ENCODE results near the gene GSTM5.
A peak's percentile ranks its signal among the peaks of the same experiment; 100 is the strongest.
"Not testable (repeated sequence)": the region's sequence is repeated elsewhere in the genome, so short reads cannot be mapped to it uniquely, and the experiment has no call there.

The GSTM5 gene

GRCh38 chr1:109711593-109712320 is at the start of gene GSTM5:
TSS of gene GSTM5 (plus strand) at chr1:109712251. CDS start at chr1:109712313, 62 bp downstream.
- not testable (repeated sequence) for DNase-seq

- no peak for DNase-seq
Observed at GRCh38 chr1:109664671-109665070, 47.4 kb upstream of the GSTM5 start.

GRCh38 chr1:109667452-109668122 is 44.5 kb upstream of the GSTM5 start, which contains the start of gene GSTM2:
TSS of gene GSTM2 (plus strand) at chr1:109668057. CDS start at chr1:109668116, 59 bp downstream.
- peak; percentile 76 for DNase-seq

- DNase-seq, result no peak
Observed at GRCh38 chr1:109668123-109668775, 43.8 kb upstream of the GSTM5 start.

- no peak for DNase-seq
Observed at GRCh38 chr1:109669246-109669948, 42.7 kb upstream of the GSTM5 start.

GRCh38 chr1:109669949-109670302 is 42.1 kb upstream of the GSTM5 start:
- not testable (repeated sequence) for DNase-seq

- DNase-seq, result no peak
Observed at GRCh38 chr1:109671067-109671466, 41.0 kb upstream of the GSTM5 start.

- DNase-seq, result not testable (repeated sequence)
Observed at GRCh38 chr1:109673861-109674260, 38.2 kb upstream of the GSTM5 start.

- DNase-seq, result not testable (repeated sequence)
Observed at GRCh38 chr1:109676683-109677381, 35.2 kb upstream of the GSTM5 start.

GRCh38 chr1:109677459-109677858 is 34.6 kb upstream of the GSTM5 start:
- no peak for DNase-seq

GRCh38 chr1:109678637-109679036 is 33.4 kb upstream of the GSTM5 start:
- DNase-seq, result not testable (repeated sequence)

- DNase-seq, result not testable (repeated sequence)
Observed at GRCh38 chr1:109684777-109685176, 27.3 kb upstream of the GSTM5 start.

GRCh38 chr1:109685399-109685798 is 26.7 kb upstream of the GSTM5 start:
- DNase-seq, result not testable (repeated sequence)

GRCh38 chr1:109685890-109686289 is 26.2 kb upstream of the GSTM5 start:
- not testable (repeated sequence) for DNase-seq

- not testable (repeated sequence) for DNase-seq
Observed at GRCh38 chr1:109687109-109687508, 24.9 kb upstream of the GSTM5 start.

- DNase-seq, result no peak
Observed at GRCh38 chr1:109687641-109688499, 24.2 kb upstream of the GSTM5 start, which contains the start of gene GSTM1. TSS of gene GSTM1 (plus strand) at chr1:109687817. CDS start at chr1:109687874, 57 bp downstream.

GRCh38 chr1:109689844-109690405 is 22.1 kb upstream of the GSTM5 start:
- no peak for DNase-seq

GRCh38 chr1:109691759-109692158 is 20.3 kb upstream of the GSTM5 start:
- no peak for DNase-seq

GRCh38 chr1:109694400-109694799 is 17.7 kb upstream of the GSTM5 start:
- not testable (repeated sequence) for DNase-seq

GRCh38 chr1:109695138-109695537 is 16.9 kb upstream of the GSTM5 start:
- DNase-seq, result not testable (repeated sequence)

- no peak for DNase-seq
Observed at GRCh38 chr1:109697066-109697465, 15.0 kb upstream of the GSTM5 start.
